ENCODE results near the gene GNG7. TPM values are rescaled to one million over a fixed set of nuclear protein-coding genes. Genes with fewer than 3 reads are reported as not detected.

GNG7 gene
- total and polyA plus RNA-seq, 10 of the 15 experiments (the other 5 are each of a cell fraction or from before 2014, with no cell fraction given): 1.9 to 13.6 (median 6.5) TPM

DNA sequence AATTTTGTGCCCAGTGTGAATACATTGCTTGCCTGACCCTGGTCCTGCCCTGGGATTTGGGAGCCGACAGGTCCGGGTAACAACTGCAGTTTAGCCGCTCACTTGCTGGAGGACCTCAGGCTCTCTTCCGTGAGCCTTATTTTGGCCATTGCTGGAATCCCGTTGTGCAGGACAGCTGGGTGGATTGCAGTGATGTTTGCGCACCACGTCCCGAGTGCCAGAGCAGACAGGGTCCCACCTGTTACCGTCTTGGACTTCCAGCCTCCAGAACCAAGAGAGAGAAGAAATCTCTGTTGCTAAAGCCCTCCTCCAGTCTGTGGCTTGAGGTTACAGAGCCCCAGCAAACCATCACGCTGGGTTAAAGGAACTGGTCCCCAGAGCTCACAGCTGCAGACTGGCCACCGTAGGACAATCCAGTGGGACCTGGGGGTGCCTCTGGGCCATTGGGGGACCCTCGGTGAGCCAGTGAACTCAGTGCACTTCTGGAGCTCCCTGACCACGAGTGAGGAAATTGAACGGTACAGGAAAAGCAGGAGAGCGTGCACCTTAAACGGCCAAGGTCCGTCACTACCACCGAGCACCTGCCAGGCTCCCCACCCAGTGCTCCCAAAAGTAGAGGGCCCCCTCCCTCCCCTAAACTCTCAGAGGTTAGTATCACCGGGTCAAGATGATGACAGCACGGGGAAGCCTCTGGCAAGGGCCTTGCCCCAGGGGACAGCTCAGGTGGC lies 92.9 kb downstream of the GNG7 start (continued):
- TF ChIP-seq, protein P1, sequence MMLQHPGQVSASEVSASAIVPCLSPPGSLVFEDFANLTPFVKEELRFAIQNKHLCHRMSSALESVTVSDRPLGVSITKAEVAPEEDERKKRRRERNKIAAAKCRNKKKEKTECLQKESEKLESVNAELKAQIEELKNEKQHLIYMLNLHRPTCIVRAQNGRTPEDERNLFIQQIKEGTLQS (IDR thresholded peaks at IDR 0.05; ENCODE audit: borderline replicate concordance, extremely low read depth, low read depth, low read length): no peak
- TF ChIP-seq NFXL1 (IDR thresholded peaks at IDR 0.05; ENCODE audit: borderline replicate concordance) (no peak), SMC3 (IDR thresholded peaks at IDR 0.05; ENCODE audit: borderline replicate concordance, low read length) (no peak), HDAC6 (IDR thresholded peaks at IDR 0.05; ENCODE audit: unreplicated experiment) (no peak), EP300 (IDR thresholded peaks at IDR 0.05; ENCODE audit: borderline replicate concordance in 1 of 2, control insufficient read depth in 1 of 2, low read depth in 2 of 2, low read length in 2 of 2) (no peak), ESRRA (IDR thresholded peaks at IDR 0.05; ENCODE audit: low read length) (no peak), FOS (IDR thresholded peaks at IDR 0.05; ENCODE audit: borderline replicate concordance, extremely low read depth, insufficient read length) (no peak), IRF4 (IDR thresholded peaks at IDR 0.05; ENCODE audit: low read depth, low read length) (0 out of 2 replicates have a peak, but pooled peaks have one; percentile 4), SMAD1 (IDR thresholded peaks at IDR 0.05; ENCODE audit: low read depth, partially characterized antibody) (no peak), POU2F2 (IDR thresholded peaks at IDR 0.05; ENCODE audit: borderline replicate concordance, low read depth, low read length) (peak; percentile 53; the same call in 1 of the 3 replicates), JUNB (IDR thresholded peaks at IDR 0.05) (no peak), CHD2 (IDR thresholded peaks at IDR 0.05; ENCODE audit: borderline replicate concordance, low read depth, low read length) (no peak), KLF5 (IDR thresholded peaks at IDR 0.05; ENCODE audit: partially characterized antibody) (no peak), PAX8 (IDR thresholded peaks at IDR 0.05) (no peak), POLR2AphosphoS2 (IDR thresholded peaks at IDR 0.05; ENCODE audit: low read depth, low read length) (peak; percentile 9; the same call in 1 of the 2 replicates), TCF3 (IDR thresholded peaks at IDR 0.05; ENCODE audit: borderline replicate concordance, insufficient read depth, low read depth, low read length) (peak; percentile 8; the same call in 1 of the 2 replicates), BRCA1 (IDR thresholded peaks at IDR 0.05; ENCODE audit: low read depth, low read length) (no peak), ZNF24 (IDR thresholded peaks at IDR 0.05) (0 out of 2 replicates have a peak, but pooled peaks have one; percentile 9), ZNF384 (IDR thresholded peaks at IDR 0.05; ENCODE audit: borderline replicate concordance, low read depth, low read length) (no peak), KAT2A (conservative IDR thresholded peaks at IDR 0.05; ENCODE audit: control insufficient read depth, low read depth, low read length) (no peak)
- TF ChIP-seq, protein P2, sequence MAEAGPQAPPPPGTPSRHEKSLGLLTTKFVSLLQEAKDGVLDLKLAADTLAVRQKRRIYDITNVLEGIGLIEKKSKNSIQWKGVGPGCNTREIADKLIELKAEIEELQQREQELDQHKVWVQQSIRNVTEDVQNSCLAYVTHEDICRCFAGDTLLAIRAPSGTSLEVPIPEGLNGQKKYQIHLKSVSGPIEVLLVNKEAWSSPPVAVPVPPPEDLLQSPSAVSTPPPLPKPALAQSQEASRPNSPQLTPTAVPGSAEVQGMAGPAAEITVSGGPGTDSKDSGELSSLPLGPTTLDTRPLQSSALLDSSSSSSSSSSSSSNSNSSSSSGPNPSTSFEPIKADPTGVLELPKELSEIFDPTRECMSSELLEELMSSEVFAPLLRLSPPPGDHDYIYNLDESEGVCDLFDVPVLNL (IDR thresholded peaks at IDR 0.05; ENCODE audit: low read depth, low read length): no peak
- TF ChIP-seq, protein P3, sequence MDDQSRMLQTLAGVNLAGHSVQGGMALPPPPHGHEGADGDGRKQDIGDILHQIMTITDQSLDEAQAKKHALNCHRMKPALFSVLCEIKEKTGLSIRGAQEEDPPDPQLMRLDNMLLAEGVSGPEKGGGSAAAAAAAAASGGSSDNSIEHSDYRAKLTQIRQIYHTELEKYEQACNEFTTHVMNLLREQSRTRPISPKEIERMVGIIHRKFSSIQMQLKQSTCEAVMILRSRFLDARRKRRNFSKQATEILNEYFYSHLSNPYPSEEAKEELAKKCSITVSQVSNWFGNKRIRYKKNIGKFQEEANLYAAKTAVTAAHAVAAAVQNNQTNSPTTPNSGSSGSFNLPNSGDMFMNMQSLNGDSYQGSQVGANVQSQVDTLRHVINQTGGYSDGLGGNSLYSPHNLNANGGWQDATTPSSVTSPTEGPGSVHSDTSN (IDR thresholded peaks at IDR 0.05; ENCODE audit: insufficient replicate concordance, low read depth, low read length): no peak
- TF ChIP-seq, protein P4, sequence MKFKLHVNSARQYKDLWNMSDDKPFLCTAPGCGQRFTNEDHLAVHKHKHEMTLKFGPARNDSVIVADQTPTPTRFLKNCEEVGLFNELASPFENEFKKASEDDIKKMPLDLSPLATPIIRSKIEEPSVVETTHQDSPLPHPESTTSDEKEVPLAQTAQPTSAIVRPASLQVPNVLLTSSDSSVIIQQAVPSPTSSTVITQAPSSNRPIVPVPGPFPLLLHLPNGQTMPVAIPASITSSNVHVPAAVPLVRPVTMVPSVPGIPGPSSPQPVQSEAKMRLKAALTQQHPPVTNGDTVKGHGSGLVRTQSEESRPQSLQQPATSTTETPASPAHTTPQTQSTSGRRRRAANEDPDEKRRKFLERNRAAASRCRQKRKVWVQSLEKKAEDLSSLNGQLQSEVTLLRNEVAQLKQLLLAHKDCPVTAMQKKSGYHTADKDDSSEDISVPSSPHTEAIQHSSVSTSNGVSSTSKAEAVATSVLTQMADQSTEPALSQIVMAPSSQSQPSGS (IDR thresholded peaks at IDR 0.05; ENCODE audit: low read length): no peak; the same call in 1 of the 2 replicates

Measured in GM12878 (cell line).